Transverse colon (tissue), 4 donors: Measurements from ENCODE around the gene KCNMB3. TPM values are rescaled to one million over a fixed set of nuclear protein-coding genes. Genes with fewer than 3 reads are reported as not detected.

Experiments
- DNase-seq: peaks from one replicate; pipeline ENCODE4 v3.0.0-alpha.2; 2019
- H3K27ac ChIP-seq, 4 donors: fragments of 200-600 bp; sonication (generic); 2 replicates each; pipeline ENCODE4 v1.5.1; 2016 to 2018; ENCODE audit warnings: inconsistent platforms in 4 of 4
- H3K27me3 ChIP-seq: fragments of 200-600 bp; sonication (generic); 2 replicates; pipeline ENCODE4 v1.5.1; 2017; ENCODE audit warnings: inconsistent platforms
- H3K36me3 ChIP-seq, 4 donors: fragments of 200-600 bp; sonication (generic); 2 replicates each; pipeline ENCODE4 v1.5.1; 2017 to 2019; ENCODE audit warnings: inconsistent platforms in 4 of 4
- H3K4me1 ChIP-seq, 4 donors: fragments of 200-600 bp; sonication (generic); 2 replicates each; pipeline ENCODE4 v1.5.1; 2017 to 2020; ENCODE audit warnings: inconsistent platforms in 4 of 4
- H3K4me3 ChIP-seq, 4 donors: fragments of 200-600 bp; sonication (generic); 1 replicate in 1 of 4; 2 replicates in 3 of 4; pipeline versions ENCODE4 v1.5.1 to v1.6.1; 2017 to 2019; ENCODE audit warnings: inconsistent platforms in 4 of 4
- H3K9me3 ChIP-seq, 2 donors: fragments of 200-600 bp; sonication (generic); 2 replicates each; pipeline ENCODE4 v1.5.1; 2017 to 2019; ENCODE audit warnings: inconsistent platforms in 2 of 2
- CTCF ChIP-seq, 5 experiments: fragments of 200-600 bp in 3 of 5; fragments of 450-650 bp in 2 of 5; sonication (generic) in 3 of 5; IDR thresholded peaks; 1 replicate in 2 of 5; 2 replicates in 3 of 5; pipeline ENCODE4 v1.5.1; 2016 to 2017; ENCODE audit warnings: antibody characterized with exemption in 5 of 5, inconsistent platforms in 3 of 5, mild to moderate bottlenecking in 2 of 5, moderate library complexity in 1 of 5
- EP300 ChIP-seq: sonication (generic); formaldehyde crosslinking; IDR thresholded peaks from one replicate; pipeline ENCODE4 v1.6.1; 2017; ENCODE audit warnings: antibody characterized with exemption, low read depth
- POLR2A ChIP-seq: fragments of 450-650 bp; IDR thresholded peaks from one replicate; pipeline ENCODE4 v1.6.1; 2016; ENCODE audit warnings: antibody characterized with exemption, mild to moderate bottlenecking, moderate library complexity
- POLR2AphosphoS5 ChIP-seq, 3 donors: sonication (generic); formaldehyde crosslinking; IDR thresholded peaks; one replicate each; pipeline ENCODE4 v1.6.1; 2016; ENCODE audit warnings: antibody characterized with exemption in 3 of 3
- WGBS, 2 donors: methylation state at CpG; one replicate each; pipeline ENCODE4 v1.1.5; 2018; ENCODE audit warnings: low coverage in 1 of 2; 5-methylcytosine and 5-hydroxymethylcytosine counted together
- in situ Hi-C, 4 donors: fragments of 200-750 bp; cut with MboI; loops; one replicate each; pipeline versions ENCODE4 v1.15.0 to v1.15.1; 2017; ENCODE audit warnings: low sequenced_read_pairs in 3 of 4, low pct_ligation_motif_present in 1 of 4, low pct_unique_long_range_greater_than_20kb in 1 of 4
- intact Hi-C: fragments of 100-400 bp; cut with DNase I; formaldehyde crosslinking; loops from one replicate; pipeline ENCODE4 v1.15.1; 2023; ENCODE audit warnings: low total_unique reads
- total RNA-seq, 4 donors: library from RNA; depleted of rRNA; stranded (reverse); fragments of >200 nt; gene quantifications; one replicate each; pipeline ENCODE4 v1.1.0, GENCODE V29; 2016

KCNMB3 gene
- total RNA-seq, 4 donors from 2014 or later, result 1.1 to 6.8 (median 2.7) TPM

- 54 to 56% methylated on average over 2 to 4 of the region's 4 CpGs for WGBS, 2 donors
- Histone ChIP-seq H3K27ac (no peak overlapping the region), H3K9me3 (no peaks in the 10 kb centered on the region), H3K4me1 (no peaks in the 10 kb centered on the region), H3K27me3 (no peaks in the 10 kb centered on the region), H3K36me3 (no peaks in the 10 kb centered on the region), H3K4me3 (no peak overlapping the region)
- in situ Hi-C loops (no loop called here), intact Hi-C loops (no loop called here)
- no peak for TF ChIP-seq POLR2A
- TF ChIP-seq CTCF (IDR thresholded peaks at IDR 0.05), result no peak
- TF ChIP-seq EP300, result no peak
- TF ChIP-seq POLR2AphosphoS5 (IDR thresholded peaks at IDR 0.05), result no peak
- no peak for DNase-seq
Measured at GRCh38 chr3:179268400-179269051, 17.6 kb upstream of the KCNMB3 start.

GRCh38 chr3:179266701-179267211 lies 15.8 kb upstream of the KCNMB3 start:
- Histone ChIP-seq H3K36me3 (no peaks in the 10 kb centered on the region), H3K27me3 (no peaks in the 10 kb centered on the region), H3K9me3 (no peaks in the 10 kb centered on the region), H3K27ac (no peak overlapping the region), H3K4me1 (peaks cover 0 to 1% (median 0%) of the 10 kb centered on the region in 4 donors), H3K4me3 (no peak overlapping the region)
- no peak for DNase-seq
- in situ Hi-C loops (no loop called here), intact Hi-C loops (no loop called here)
- 68 to 87% methylated on average over 3 to 21 of the region's 21 CpGs for WGBS, 2 donors
- no peak for TF ChIP-seq EP300
- TF ChIP-seq CTCF (IDR thresholded peaks at IDR 0.05), result no peak
- TF ChIP-seq POLR2AphosphoS5 (IDR thresholded peaks at IDR 0.05), result no peak
- no peak for TF ChIP-seq POLR2A

GRCh38 chr3:179265875-179266274 lies 15.0 kb upstream of the KCNMB3 start:
- Histone ChIP-seq H3K27ac (no peak overlapping the region), H3K4me3 (no peak overlapping the region), H3K4me1 (peaks cover 0 to 5% (median 0%) of the 10 kb centered on the region in 4 donors), H3K9me3 (no peaks in the 10 kb centered on the region), H3K36me3 (no peaks in the 10 kb centered on the region), H3K27me3 (no peaks in the 10 kb centered on the region)
- DNase-seq, result no peak
- in situ Hi-C loops, result no loop called here
- intact Hi-C loops, result no loop called here
- 81 to 87% methylated on average over 4 of the region's 4 CpGs for WGBS, 2 donors
- no peak for TF ChIP-seq POLR2AphosphoS5 (IDR thresholded peaks at IDR 0.05)
- TF ChIP-seq CTCF (IDR thresholded peaks at IDR 0.05), result no peak
- TF ChIP-seq POLR2A, result no peak

GRCh38 chr3:179265092-179265491 lies 14.2 kb upstream of the KCNMB3 start:
- Histone ChIP-seq H3K4me3 (no peak overlapping the region), H3K27ac (no peak overlapping the region), H3K27me3 (no peaks in the 10 kb centered on the region), H3K4me1 (peaks cover 0 to 5% (median 0%) of the 10 kb centered on the region in 4 donors), H3K9me3 (no peaks in the 10 kb centered on the region), H3K36me3 (no peaks in the 10 kb centered on the region)
- in situ Hi-C loops (no loop called here), intact Hi-C loops (no loop called here)
- TF ChIP-seq POLR2AphosphoS5 (IDR thresholded peaks at IDR 0.05) (no peak), EP300 (no peak), POLR2A (no peak), CTCF (IDR thresholded peaks at IDR 0.05) (no peak)
- DNase-seq, result no peak
- 50 to 54% methylated on average over 1 of the region's 1 CpG for WGBS, 2 donors
